Measurements from ENCODE around the gene PLEKHA7.

GRCh38 chr11:17000987-17001386 lies 13.2 kb downstream of the PLEKHA7 start:
- no peak for TF ChIP-seq POLR2AphosphoS5 (IDR thresholded peaks at IDR 0.05; ENCODE audit: low read depth, low read length)
- TF ChIP-seq TAF1 (IDR thresholded peaks at IDR 0.05; ENCODE audit: borderline replicate concordance, insufficient read depth, low read length), result no peak
- TF ChIP-seq, protein P1, sequence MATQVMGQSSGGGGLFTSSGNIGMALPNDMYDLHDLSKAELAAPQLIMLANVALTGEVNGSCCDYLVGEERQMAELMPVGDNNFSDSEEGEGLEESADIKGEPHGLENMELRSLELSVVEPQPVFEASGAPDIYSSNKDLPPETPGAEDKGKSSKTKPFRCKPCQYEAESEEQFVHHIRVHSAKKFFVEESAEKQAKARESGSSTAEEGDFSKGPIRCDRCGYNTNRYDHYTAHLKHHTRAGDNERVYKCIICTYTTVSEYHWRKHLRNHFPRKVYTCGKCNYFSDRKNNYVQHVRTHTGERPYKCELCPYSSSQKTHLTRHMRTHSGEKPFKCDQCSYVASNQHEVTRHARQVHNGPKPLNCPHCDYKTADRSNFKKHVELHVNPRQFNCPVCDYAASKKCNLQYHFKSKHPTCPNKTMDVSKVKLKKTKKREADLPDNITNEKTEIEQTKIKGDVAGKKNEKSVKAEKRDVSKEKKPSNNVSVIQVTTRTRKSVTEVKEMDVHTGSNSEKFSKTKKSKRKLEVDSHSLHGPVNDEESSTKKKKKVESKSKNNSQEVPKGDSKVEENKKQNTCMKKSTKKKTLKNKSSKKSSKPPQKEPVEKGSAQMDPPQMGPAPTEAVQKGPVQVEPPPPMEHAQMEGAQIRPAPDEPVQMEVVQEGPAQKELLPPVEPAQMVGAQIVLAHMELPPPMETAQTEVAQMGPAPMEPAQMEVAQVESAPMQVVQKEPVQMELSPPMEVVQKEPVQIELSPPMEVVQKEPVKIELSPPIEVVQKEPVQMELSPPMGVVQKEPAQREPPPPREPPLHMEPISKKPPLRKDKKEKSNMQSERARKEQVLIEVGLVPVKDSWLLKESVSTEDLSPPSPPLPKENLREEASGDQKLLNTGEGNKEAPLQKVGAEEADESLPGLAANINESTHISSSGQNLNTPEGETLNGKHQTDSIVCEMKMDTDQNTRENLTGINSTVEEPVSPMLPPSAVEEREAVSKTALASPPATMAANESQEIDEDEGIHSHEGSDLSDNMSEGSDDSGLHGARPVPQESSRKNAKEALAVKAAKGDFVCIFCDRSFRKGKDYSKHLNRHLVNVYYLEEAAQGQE (IDR thresholded peaks at IDR 0.05; ENCODE audit: insufficient read depth in 1 of 2, low read depth in 2 of 2, low read length in 2 of 2), result peak; percentile 37 to 87; a peak in 2 of 4 replicates

Measured in PFSK-1 (cell line).